Activated naive CD4-positive, alpha-beta T cell treated with anti-CD3 and anti-CD28 coated beads, Interleukin-2, amount 50 U/mL, for 16 hours (primary cell): ENCODE measurements around the gene SPDYE9.
"Not testable (repeated sequence)": the region's sequence is repeated elsewhere in the genome, so short reads cannot be mapped to it uniquely, and the experiment has no call there.

ENCODE experiments used
- DNase-seq: peaks from one replicate; pipeline ENCODE4 v3.0.0-alpha.2; 2020

SPDYE9 gene, protein sequence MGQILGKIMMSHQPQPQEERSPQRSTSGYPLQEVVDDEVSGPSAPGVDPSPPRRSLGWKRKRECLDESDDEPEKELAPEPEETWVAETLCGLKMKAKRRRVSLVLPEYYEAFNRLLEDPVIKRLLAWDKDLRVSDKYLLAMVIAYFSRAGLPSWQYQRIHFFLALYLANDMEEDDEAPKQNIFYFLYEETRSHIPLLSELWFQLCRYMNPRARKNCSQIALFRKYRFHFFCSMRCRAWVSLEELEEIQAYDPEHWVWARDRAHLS

DNA sequence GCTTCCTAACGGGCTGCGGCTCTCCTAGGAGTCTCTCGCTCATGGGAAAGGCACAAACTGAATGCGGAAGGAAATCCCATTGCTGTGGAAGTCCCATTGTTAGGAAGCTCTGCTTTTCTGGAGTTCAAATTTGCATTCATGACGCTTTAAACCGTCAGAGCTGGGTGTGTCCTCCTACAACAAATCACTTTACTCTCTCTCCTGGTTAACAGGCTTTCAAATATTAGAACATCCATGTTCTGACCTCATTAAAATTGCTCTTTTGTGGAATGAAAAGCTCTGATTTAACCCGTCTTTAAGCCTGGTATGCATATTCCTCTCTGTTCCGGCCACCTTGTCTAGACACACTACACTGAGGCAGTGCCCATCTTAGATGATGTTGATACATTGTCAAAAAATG, at the start of gene SPDYE9:
Gene SPDYE9, minus strand, starts transcription at position 101 of the 400 bp plus-strand sequence. CDS start 1,800 bp downstream, outside the sequence.
- not testable (repeated sequence) for DNase-seq

DNA sequence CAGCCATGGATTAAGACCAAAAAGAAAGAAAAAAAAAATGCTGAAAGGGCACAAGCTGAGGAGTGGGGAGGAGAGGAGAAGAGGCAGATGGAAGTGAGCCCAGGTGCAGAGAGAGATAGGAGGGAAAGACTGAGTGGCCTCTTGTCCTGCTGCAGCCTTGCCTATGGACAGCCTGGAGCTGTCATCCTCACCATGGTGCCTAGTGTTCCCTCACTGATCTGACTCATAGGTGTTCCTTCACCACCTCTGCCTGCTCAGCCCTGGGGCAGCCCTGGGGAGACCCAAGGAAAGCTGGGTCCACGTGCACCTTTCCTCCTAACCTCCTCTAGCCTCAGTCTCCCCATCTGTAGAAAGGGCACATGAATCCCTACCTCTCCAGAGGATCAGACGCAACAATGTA, 49.0 kb upstream of the SPDYE9 start:
- DNase-seq = not testable (repeated sequence)

DNA sequence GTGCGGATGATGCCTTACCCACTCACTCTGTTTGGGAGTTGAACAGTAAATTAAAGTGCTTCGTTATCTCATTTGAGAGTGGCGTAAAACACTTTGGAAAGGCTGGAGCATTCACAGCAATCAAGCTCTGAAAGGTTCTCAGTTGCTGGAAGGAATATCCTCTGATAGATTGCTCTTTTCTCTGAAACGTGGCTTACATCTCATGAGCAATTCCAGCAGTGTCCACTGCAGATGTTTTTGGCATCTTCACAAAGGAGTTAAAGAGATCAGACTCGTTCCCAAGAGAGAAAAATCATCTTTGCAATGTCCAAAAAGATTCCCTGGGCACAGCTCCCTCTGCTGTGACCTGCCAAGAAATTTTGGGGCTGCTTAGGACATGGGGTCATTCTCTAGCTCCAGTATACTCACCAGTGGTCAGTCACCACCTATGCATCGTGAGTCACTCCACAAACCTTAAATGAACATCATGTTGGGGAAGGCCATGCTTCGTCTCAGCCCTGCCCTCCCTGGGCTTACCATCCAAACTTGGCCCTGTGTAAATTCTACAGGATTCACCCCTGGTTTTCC, 46.9 kb upstream of the SPDYE9 start:
- not testable (repeated sequence) for DNase-seq

DNA sequence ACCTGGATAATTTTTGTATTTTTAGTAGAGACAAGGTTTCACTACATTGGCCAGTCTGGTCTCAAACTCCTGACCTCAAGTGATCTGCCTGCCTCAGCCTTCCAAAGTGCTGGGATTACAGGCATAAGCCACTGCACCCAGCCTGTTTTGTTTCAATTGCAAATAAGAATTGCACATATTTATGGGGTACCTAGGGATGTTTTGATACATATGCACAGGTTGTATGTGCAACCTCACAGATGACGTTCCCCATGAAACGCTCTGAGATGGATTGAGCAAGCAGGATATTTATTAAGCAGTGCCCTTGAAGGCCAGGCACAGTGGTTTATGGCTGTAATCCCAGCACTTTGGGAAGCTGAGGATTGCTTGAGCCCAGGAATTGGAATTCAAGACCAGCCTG, 44.8 kb upstream of the SPDYE9 start:
- not testable (repeated sequence) for DNase-seq

DNA sequence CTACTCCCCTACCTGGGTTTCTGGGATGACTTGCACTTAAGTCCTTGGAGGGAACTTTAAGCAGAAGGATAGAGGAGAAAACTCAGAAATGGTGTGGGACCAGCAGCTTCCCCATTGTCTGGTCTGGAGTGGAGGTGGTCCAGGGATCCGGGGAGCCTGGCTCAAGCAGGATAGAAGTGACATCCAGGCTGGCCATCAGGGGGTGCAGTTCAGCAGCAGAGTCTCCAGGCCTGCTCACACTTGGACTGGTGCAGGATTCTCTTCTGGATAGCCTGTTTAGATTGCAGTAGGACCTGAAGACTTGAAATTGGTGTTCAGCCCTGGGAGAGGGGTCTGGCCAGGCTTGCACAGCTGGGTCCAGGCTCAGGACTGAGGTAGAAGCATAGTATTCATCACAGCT, 38.3 kb upstream of the SPDYE9 start:
- DNase-seq = not testable (repeated sequence)

DNA sequence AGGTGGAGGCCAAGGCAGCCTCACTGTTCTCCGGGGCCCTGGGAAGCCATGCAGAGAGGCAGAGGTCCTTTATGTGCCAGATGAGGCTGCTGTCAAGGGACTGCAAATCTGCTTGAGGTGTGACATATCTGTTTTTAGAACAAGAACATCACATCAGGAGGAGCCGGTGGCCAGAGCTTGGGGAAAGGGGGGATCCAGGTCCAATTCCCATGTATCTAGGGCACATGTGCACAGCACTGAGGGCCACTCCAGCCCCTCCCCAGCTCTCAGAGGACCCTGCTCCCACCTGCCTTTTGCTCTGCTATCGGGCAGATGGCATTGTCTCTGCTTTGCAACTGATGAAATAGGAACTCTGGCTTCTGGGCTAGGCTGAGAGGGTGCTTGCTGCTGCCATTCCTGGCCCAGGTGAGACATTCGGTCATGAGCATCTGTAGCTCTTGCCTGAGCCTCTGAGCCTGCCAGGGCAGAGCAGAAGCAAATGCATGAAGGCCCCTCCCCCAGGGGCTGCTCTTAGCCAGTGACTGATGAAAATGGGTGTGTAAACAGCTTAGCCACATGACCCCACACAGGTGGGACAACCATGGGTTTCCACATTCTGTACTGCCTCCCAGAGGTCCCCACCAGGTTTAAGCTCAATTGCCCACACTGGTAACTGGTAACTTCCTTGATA, 37.1 kb upstream of the SPDYE9 start:
- DNase-seq = not testable (repeated sequence)

DNA sequence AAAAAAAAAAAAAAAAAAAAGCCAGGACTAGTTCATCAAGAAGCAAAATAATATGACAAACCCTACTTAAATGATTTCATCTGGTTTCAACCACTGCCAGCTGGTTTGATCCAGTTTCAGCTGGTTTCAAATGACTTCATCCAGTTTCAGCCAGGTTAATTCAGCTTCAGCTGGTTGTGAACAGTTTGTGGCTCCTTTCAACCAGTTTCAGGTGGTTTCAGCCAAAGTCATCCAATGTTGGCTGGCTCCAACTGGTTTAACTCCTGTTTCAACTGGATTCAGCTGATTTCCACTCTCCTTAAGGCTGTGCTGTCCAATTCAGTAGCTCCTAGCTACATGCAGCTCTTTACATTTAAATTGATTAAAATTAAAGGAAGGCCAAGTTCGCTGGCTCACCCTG, 32.3 kb upstream of the SPDYE9 start:
- not testable (repeated sequence) for DNase-seq

DNA sequence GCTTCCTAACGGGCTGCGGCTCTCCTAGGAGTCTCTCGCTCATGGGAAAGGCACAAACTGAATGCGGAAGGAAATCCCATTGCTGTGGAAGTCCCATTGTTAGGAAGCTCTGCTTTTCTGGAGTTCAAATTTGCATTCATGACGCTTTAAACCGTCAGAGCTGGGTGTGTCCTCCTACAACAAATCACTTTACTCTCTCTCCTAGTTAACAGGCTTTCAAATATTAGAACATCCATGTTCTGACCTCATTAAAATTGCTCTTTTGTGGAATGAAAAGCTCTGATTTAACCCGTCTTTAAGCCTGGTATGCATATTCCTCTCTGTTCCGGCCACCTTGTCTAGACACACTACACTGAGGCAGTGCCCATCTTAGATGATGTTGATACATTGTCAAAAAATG, 28.0 kb downstream of the SPDYE9 start, which contains the start of gene SPDYE11:
Gene SPDYE11, minus strand, starts transcription at position 101 of the 400 bp plus-strand sequence. CDS start 1,800 bp downstream, outside the sequence.
- DNase-seq = not testable (repeated sequence)

DNA sequence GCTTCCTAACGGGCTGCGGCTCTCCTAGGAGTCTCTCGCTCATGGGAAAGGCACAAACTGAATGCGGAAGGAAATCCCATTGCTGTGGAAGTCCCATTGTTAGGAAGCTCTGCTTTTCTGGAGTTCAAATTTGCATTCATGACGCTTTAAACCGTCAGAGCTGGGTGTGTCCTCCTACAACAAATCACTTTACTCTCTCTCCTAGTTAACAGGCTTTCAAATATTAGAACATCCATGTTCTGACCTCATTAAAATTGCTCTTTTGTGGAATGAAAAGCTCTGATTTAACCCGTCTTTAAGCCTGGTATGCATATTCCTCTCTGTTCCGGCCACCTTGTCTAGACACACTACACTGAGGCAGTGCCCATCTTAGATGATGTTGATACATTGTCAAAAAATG, 56.2 kb downstream of the SPDYE9 start, which contains the start of gene SPDYE8:
Gene SPDYE8, minus strand, starts transcription at position 101 of the 400 bp plus-strand sequence. CDS start 1,800 bp downstream, outside the sequence.
- not testable (repeated sequence) for DNase-seq
